ENCODE data around the gene TTLL6. TPM values are rescaled to one million over a fixed set of nuclear protein-coding genes. Genes with fewer than 3 reads are reported as not detected.

Gene TTLL6
- total and polyA plus RNA-seq, 4 donors: 0.02 to 0.08 TPM; not detected in 2

DNA sequence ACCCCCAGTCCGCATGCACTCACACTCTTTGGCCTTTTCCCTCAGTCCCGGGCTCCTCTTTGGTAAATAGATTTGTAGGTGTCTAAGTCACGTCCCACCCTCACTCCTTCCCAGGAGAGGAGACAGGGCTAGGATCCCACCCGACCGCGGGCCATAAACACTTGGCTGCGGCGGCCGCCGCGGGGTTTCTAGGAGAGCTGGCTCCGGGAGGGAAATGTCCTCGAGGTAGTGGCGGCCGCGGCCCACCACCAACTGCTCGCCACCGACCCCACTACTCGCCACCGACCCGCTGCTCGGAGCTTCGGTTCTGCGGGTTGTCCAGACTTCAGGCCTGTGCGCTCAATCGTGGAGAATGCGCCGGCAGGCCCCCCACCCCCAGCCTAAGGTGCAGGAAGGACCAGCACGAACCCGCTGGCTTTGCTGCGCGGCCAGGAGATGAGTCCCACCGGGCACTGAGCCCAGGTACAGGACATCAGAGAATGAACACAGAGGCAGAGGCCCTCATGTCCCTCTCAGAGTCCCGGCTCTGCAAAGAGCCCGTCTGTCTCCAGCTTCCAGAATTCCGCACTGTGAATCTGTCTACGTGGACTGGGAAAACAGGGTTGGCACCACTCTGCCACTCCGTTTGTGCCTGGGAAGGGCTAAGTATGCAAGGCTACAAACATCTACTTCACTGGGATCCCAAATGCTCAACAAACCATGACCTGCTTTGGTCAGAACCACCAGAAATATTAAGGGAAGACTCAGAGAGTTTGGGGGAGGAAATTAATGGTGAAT is 91.6 kb downstream of the TTLL6 start:
- H3K9me3 ChIP-seq (ENCODE audit: control insufficient read depth in 4 of 4, low read length in 3 of 4): no peaks in the 10 kb centered on the region
- no peak overlapping the region for H3K27ac ChIP-seq (ENCODE audit: low read depth in 1 of 2, low read length in 2 of 2)
- peaks cover 1 to 24% (median 6%) of the 10 kb centered on the region in 4 donors for H3K4me1 ChIP-seq (ENCODE audit: control insufficient read depth in 4 of 4, insufficient read depth in 4 of 4, low read length in 3 of 4)
- peaks cover 0 to 49% (median 27%) of the 10 kb centered on the region in 4 donors for H3K27me3 ChIP-seq (ENCODE audit: control insufficient read depth in 4 of 4, insufficient read depth in 4 of 4, low read length in 3 of 4)
- TF ChIP-seq YY1 (IDR thresholded peaks at IDR 0.05) (no peak), NR2F2 (IDR thresholded peaks at IDR 0.05) (no peak), HNF4A (conservative IDR thresholded peaks at IDR 0.05) (no peak), FOXA2 (IDR thresholded peaks at IDR 0.05) (no peak), HNF4G (IDR thresholded peaks at IDR 0.05) (no peak), JUND (IDR thresholded peaks at IDR 0.05) (no peak), RAD21 (IDR thresholded peaks at IDR 0.05) (no peak), FOXA1 (IDR thresholded peaks at IDR 0.05) (no peak), SP1 (IDR thresholded peaks at IDR 0.05) (no peak), TAF1 (conservative IDR thresholded peaks at IDR 0.05) (no peak), EGR1 (IDR thresholded peaks at IDR 0.05; ENCODE audit: low read depth in 2 of 2) (no peak), GABPA (IDR thresholded peaks at IDR 0.05 in 1 of 2, conservative IDR thresholded peaks at IDR 0.05 in 1 of 2) (no peak), RXRA (IDR thresholded peaks at IDR 0.05) (no peak)
- TF ChIP-seq, protein P1, sequence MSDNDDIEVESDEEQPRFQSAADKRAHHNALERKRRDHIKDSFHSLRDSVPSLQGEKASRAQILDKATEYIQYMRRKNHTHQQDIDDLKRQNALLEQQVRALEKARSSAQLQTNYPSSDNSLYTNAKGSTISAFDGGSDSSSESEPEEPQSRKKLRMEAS (IDR thresholded peaks at IDR 0.05): no peak
- TF ChIP-seq, protein P2, sequence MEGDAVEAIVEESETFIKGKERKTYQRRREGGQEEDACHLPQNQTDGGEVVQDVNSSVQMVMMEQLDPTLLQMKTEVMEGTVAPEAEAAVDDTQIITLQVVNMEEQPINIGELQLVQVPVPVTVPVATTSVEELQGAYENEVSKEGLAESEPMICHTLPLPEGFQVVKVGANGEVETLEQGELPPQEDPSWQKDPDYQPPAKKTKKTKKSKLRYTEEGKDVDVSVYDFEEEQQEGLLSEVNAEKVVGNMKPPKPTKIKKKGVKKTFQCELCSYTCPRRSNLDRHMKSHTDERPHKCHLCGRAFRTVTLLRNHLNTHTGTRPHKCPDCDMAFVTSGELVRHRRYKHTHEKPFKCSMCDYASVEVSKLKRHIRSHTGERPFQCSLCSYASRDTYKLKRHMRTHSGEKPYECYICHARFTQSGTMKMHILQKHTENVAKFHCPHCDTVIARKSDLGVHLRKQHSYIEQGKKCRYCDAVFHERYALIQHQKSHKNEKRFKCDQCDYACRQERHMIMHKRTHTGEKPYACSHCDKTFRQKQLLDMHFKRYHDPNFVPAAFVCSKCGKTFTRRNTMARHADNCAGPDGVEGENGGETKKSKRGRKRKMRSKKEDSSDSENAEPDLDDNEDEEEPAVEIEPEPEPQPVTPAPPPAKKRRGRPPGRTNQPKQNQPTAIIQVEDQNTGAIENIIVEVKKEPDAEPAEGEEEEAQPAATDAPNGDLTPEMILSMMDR (IDR thresholded peaks at IDR 0.05; ENCODE audit: low read depth, low read length, missing input control): no peak
- TF ChIP-seq, protein P3, sequence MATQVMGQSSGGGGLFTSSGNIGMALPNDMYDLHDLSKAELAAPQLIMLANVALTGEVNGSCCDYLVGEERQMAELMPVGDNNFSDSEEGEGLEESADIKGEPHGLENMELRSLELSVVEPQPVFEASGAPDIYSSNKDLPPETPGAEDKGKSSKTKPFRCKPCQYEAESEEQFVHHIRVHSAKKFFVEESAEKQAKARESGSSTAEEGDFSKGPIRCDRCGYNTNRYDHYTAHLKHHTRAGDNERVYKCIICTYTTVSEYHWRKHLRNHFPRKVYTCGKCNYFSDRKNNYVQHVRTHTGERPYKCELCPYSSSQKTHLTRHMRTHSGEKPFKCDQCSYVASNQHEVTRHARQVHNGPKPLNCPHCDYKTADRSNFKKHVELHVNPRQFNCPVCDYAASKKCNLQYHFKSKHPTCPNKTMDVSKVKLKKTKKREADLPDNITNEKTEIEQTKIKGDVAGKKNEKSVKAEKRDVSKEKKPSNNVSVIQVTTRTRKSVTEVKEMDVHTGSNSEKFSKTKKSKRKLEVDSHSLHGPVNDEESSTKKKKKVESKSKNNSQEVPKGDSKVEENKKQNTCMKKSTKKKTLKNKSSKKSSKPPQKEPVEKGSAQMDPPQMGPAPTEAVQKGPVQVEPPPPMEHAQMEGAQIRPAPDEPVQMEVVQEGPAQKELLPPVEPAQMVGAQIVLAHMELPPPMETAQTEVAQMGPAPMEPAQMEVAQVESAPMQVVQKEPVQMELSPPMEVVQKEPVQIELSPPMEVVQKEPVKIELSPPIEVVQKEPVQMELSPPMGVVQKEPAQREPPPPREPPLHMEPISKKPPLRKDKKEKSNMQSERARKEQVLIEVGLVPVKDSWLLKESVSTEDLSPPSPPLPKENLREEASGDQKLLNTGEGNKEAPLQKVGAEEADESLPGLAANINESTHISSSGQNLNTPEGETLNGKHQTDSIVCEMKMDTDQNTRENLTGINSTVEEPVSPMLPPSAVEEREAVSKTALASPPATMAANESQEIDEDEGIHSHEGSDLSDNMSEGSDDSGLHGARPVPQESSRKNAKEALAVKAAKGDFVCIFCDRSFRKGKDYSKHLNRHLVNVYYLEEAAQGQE (IDR thresholded peaks at IDR 0.05): no peak
- TF ChIP-seq, protein P4, sequence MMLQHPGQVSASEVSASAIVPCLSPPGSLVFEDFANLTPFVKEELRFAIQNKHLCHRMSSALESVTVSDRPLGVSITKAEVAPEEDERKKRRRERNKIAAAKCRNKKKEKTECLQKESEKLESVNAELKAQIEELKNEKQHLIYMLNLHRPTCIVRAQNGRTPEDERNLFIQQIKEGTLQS (IDR thresholded peaks at IDR 0.05): no peak
- TF ChIP-seq, protein P5, sequence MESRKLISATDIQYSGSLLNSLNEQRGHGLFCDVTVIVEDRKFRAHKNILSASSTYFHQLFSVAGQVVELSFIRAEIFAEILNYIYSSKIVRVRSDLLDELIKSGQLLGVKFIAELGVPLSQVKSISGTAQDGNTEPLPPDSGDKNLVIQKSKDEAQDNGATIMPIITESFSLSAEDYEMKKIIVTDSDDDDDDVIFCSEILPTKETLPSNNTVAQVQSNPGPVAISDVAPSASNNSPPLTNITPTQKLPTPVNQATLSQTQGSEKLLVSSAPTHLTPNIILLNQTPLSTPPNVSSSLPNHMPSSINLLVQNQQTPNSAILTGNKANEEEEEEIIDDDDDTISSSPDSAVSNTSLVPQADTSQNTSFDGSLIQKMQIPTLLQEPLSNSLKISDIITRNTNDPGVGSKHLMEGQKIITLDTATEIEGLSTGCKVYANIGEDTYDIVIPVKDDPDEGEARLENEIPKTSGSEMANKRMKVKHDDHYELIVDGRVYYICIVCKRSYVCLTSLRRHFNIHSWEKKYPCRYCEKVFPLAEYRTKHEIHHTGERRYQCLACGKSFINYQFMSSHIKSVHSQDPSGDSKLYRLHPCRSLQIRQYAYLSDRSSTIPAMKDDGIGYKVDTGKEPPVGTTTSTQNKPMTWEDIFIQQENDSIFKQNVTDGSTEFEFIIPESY (IDR thresholded peaks at IDR 0.05): no peak
- DNase-seq (ENCODE audit: low spot score): no peak
- no peak overlapping the region for H3K4me3 ChIP-seq (ENCODE audit: low read depth in 1 of 3, low read length in 3 of 3)
- 14% methylated on average over 38 of the region's 38 CpGs for WGBS
- no peaks in the 10 kb centered on the region for H3K36me3 ChIP-seq (ENCODE audit: control insufficient read depth in 4 of 4, insufficient read depth in 3 of 4, low read depth in 1 of 4, low read length in 3 of 4)
- no peak overlapping the region for H3K9ac ChIP-seq (ENCODE audit: low read depth in 1 of 2, low read length in 2 of 2)
